Measurements from ENCODE around the gene PDE8A.
"Not testable (repeated sequence)": the region's sequence is repeated elsewhere in the genome, so short reads cannot be mapped to it uniquely, and the experiment has no call there.

The PDE8A gene

GRCh38 chr15:85139391-85139790 is 157.7 kb downstream of the PDE8A start:
- FAIRE-seq, result no peak

DNA sequence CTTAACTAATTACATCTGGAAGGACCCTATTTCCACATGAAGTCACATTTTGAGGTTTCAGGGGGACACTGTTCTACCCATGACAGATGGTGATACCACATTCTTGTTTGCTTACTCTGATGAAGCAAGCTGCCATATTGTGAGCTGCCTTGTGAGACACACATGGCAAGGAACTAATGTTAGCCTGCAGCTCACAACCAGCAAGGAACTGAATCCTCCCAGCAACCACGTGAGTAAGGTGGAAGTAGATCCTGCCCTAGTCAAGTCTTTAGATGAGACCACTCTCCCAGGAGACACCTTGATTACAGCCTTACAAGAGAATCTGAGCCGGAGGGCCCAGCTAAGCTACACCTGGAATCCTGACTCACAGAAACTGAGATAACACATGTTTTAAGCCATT is 160.1 kb downstream of the PDE8A start:
- no peak for FAIRE-seq

GRCh38 chr15:85142312-85142711 is 160.7 kb downstream of the PDE8A start:
- no peak for FAIRE-seq

- FAIRE-seq, result no peak
Observed at GRCh38 chr15:85149465-85150129, 167.9 kb downstream of the PDE8A start.

GRCh38 chr15:85150130-85150480 is 168.4 kb downstream of the PDE8A start:
- FAIRE-seq, result no peak

DNA sequence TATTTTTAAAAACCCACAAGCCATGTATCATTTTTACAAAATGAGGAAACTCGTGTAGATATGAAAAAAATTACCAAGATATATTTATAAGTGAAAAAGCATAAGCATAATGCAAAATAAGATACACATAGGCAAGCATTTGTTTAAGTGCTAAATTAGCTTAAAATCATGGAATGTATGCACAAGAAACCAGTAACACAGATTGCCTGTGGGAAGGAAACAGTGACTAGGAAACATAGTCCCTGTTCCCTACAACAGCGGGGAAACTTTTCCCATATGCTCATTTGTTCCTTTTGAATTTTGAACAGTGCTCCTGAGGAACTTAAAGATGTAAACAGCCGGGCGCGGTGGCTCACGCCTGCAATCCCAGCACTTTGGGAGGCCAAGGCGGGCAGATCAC is 169.5 kb downstream of the PDE8A start:
- FAIRE-seq, result no peak

DNA sequence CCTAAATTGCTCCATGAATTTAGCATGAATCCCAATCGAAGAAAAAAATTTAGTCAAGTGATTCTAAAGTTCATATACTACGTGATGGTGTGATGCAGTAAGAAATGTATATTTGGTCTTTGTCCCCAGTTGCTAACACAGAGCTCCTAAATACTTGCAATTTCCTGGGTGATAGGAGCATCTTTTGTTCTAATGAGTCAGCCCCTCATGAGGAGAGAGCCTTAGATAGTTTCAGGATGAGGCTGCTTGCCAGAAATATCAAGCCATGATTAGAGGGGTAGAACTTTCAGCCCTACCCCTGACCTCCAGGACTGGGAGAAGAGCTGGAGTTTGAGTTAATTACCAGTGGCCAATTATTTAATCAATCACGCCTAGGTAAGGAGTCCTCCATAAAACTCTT is 170.2 kb downstream of the PDE8A start:
- FAIRE-seq, result no peak

GRCh38 chr15:85154061-85154460 is 172.4 kb downstream of the PDE8A start:
- FAIRE-seq, result no peak

DNA sequence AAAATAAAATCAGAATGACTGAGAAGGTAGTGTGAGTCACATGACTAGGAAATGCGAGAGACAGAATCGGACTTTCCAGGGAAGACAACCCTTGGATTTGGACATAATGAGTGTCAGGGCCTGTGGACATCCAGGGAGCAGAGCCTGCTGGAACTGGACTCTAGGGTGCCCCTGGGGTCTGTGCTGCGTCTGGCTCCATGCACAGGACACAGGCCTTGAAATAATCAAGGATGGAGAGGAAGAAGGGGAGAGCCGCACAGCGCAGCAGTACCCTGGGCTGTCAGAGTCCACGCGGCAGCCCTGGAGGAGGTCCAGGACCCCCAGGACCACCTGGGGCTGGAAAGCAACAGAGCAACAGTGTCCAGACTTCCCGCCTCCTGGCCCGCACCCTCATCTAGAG is 173.7 kb downstream of the PDE8A start:
- no peak for FAIRE-seq

GRCh38 chr15:85155857-85156256 is 174.2 kb downstream of the PDE8A start:
- no peak for FAIRE-seq

DNA sequence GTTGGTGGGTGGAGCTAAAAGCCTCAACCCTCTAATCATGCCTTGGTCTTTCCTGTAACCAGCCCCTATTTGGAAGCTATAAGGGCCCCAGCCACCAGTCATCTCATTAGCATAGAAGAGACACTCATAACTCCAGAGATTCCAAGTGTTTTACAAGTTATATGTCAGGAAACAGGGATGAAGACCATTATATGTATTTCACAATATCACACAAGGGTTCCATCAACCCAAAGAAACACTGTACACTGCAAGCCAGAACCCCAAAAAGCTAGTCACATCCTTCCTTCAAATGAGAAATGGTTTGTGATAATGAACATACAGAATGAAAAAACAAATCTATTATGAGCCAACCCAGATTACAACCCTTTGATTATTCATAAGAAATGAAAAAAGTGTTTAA is 175.7 kb downstream of the PDE8A start:
- FAIRE-seq, result no peak

- FAIRE-seq, result no peak
Observed at GRCh38 chr15:85162237-85162636, 180.6 kb downstream of the PDE8A start.

- no peak for FAIRE-seq
Observed at GRCh38 chr15:85164841-85165466, 183.3 kb downstream of the PDE8A start.

DNA sequence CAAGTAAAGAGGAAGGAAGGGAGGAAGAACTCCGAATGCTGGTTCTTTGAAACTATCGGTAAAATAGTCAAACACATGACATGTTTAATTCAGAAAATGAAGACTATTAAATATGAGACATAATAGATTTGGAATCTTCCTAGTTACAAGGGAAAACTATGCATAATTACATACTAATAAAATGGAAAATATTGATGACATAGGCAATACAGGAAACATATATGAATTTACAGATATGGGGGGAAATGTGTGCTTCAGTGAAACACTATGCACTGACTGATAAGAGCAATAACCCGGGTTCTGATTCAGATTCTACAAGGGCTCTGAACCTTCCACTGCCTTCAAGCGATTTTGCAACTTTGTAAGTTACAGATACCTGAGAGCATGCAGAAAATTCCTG is 185.9 kb downstream of the PDE8A start:
- no peak for FAIRE-seq

- FAIRE-seq, result no peak
Observed at GRCh38 chr15:85168642-85169173, 187.1 kb downstream of the PDE8A start.

DNA sequence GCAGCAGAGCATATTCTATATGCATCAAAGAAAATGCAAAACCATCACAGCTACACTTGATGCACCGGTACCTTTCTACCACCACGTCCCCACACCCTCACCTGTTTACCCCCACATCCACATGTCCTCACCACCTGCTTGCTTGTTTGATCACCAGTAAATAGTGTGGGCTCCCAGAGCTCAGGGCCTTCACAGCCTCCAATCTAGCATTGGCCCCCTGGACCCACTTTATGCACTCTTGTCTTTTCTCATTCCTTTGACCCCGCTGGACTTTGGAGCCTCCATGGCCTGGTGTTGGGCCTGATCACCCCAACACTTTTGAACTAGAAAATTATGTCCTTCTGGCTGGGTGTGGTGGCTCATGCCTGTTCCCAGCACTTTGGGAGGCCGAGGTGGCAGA is 190.1 kb downstream of the PDE8A start:
- FAIRE-seq, result no peak

DNA sequence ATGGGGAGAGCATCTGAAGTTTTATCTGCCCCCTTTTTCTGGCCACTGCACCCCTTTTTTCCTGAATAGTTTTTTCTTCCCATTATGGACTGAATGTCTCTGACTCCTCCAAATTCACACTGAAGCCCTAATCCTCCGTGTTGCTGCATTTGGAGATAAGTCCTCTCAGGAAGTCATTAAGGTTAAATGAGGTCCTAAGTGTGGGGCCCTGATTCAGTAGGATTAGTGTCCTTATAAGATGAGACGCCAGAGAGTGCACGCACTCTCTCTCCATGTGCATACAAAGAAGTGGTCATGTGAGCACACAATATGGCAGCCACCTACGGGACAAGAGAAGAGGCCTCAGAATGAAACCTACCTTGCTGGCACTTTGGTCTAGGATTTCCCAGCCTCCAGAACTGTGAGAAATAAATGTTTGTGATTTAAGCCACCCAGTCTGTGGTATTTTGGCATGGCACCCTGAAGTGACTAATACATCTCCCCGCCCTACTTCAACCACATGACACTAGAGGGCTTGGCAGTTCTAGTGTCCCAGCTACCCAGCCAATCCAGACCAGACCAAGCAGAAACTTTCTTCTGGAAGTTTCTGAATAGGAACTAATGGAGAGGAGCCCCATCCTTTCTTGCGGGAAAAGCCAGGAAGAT is 191.3 kb downstream of the PDE8A start:
- no peak for FAIRE-seq

- FAIRE-seq, result not testable (repeated sequence)
Observed at GRCh38 chr15:85173630-85174029, 192.0 kb downstream of the PDE8A start.

GRCh38 chr15:85174521-85174920 is 192.9 kb downstream of the PDE8A start:
- FAIRE-seq, result no peak

DNA sequence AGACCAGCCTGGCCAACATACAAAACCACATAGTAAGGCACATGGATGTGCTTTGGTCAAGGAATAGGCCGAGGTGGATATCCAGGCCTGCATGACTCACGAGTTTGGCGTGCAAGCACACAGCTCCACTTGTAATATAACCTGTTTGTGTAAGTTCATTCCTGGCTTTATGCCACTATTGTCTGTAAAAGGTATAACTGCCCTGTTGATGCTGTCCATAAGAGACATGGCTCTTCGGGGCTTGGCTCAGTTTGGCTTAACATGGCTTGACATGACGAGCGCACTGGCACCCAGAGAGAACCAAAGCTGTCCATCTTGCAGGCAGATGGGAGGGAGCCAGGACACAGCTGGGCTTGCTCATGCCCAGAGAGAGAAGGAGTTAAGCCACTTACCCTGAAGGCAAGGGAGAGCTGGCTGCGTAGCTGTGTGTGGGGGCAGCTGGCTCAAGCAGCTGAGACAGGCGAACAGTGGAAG is 195.4 kb downstream of the PDE8A start:
- FAIRE-seq, result not testable (repeated sequence)

DNA sequence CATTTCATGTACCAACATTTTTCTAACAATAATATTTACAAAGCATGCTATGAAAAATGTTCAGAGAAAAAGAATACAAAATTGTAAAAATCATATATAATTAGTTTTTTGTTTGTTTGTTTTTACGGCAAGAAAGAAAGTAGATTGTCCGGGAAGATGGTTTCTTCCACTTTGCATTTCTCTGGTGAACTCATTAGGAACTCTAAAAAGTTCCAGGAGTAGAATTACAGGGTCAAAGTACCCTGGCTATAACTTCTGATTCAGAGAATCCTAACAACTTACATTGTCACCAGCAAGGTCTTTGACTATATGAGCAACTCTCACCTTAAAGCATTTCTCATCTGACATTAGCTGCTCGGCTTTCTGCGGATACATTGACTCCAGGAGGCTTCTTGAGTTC is 196.7 kb downstream of the PDE8A start:
- no peak for FAIRE-seq

DNA sequence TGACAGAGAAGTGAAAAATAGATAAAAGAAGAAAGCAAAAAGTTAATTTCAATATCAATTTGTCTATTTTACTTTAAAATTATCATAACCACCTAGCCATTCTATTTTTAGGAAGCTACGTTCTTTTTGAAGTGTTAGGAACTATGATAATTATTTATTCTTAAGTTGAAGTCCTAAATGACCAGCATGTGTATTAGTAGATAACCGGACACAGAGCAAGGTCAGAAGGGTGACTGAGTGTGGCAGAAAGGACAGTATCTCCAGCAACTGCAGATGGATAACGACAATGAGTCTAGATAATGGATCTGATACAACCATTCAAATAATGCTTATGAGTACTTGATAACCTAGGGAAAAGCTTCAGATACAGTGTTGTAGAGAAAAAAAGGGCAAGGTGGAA is 198.0 kb downstream of the PDE8A start:
- FAIRE-seq, result no peak

DNA sequence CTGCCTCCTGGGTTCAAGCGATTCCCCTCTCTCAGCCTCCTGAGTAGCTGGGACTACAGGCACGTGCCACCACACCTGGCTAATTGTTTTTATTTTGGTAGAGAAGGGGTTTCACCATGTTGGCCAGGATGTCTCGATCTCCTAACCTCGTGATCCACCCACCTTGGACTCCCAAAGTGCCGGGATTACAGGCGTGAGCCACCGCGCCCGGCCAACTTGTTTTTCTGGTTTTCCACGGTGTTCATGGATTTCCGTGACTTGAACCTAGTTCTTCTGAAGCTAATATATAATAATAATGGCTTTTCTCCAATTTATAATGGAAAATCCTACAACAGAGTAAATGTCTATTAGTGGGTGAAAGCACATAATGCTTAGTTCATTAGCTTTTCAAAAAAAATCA is 203.7 kb downstream of the PDE8A start:
- not testable (repeated sequence) for FAIRE-seq

DNA sequence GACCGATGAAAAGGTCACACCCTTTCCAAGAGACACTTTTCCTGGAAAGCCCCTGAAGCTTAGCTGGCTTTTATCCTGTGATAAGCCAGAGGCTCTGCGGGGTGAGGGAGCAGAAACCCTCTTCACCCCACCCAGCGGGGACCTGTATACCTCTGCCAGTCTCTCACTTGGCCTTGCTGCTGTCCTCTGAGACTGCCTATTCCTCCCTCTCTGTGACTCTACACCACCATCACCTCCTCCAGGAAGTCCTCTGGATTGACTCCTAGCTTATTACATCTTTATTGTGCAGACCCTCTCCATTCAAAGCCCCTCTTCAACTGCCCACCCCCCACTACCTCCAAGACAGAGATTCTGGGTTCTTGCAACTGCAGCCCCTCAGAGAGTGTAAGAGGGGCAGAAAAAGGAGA is 206.5 kb downstream of the PDE8A start:
- FAIRE-seq, result not testable (repeated sequence)

Data from endometrium (tissue), 2 donors.